ENCODE measurements around the gene MTCH2.

Gene MTCH2

DNA sequence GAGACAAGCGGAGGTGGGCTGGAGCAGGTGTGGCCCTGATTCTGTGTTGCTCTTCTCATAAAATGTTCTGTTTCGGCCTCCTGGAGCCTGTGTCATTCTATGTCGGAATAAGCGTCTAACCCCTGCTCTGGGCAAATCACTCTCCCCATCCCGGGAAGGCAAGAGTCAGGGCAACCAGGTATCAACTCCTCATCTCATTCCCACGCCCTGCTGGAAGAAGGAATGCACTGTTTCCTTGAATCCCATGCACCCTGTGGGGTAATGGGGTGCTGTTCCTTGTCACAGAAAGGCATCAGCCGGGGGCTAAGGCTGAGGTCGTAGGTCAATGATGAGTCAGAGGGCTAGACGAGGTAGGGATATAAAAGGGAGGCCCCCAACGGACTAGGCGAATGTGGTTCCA is 53.2 kb downstream of the MTCH2 start:
- no peak for DNase-seq

DNA sequence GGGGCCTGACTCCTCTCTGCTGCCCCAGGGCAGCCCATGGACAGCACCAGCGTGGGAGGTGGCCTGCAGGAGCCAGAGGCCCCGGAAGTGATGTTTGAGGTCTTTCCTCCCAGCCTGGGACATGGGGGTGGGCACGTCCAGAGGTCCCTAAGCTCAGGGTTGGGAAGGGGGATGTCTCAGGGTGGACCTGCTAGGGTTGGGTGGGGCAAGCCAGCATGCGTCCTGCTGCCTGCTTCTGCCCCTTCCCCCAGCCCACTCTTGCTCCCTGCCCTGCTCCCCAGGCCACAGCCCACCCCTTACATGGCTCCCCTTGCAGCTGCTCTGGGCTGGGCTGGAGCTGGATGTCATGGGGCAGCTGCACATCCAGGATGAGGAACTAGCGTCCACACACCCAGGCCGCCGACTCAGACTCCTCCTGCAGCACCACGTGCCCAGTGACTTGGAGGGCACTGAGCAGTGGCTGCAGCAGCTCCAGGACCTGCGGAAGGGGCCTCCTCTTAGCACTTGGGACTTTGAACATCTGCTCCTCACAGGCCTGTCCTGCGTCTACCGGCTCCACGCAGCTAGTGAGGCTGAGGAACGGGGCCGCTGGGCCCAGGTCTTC is 54.5 kb downstream of the MTCH2 start:
- peak in 1 of 2 donors; percentile 55 for DNase-seq

DNA sequence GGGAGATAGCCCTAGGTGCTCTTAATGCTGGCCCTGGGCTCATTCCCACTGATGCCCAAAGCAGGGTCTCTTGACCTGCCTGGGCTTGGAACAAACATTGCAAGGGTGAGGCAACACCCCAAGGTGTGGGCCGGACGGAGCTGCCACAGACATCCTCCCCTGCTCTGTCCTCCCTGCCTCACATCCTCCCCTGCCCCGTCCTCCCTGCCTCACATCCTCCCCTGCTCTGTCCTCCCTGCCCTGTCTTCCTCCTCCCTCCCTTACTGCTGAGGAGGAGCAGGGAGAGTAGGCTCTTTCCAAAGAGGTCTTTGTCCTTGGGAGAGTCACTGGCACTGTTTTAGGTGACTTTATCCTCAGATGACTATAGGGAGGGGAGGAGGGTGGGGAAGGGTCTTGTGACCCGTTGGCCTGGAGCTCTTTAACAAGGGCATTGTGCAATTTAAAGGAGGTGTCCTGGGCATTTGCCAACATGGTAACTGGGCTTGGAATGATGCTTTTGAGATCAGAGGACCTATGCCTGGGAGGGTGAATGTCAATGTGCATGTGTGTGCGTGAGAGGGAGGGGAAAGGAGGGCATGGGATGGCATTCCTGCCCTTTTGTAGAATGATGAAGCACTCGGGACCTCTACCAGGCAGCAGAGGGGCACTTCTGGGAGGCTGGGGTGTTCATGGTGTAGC is 55.2 kb downstream of the MTCH2 start:
- DNase-seq = no peak

DNA sequence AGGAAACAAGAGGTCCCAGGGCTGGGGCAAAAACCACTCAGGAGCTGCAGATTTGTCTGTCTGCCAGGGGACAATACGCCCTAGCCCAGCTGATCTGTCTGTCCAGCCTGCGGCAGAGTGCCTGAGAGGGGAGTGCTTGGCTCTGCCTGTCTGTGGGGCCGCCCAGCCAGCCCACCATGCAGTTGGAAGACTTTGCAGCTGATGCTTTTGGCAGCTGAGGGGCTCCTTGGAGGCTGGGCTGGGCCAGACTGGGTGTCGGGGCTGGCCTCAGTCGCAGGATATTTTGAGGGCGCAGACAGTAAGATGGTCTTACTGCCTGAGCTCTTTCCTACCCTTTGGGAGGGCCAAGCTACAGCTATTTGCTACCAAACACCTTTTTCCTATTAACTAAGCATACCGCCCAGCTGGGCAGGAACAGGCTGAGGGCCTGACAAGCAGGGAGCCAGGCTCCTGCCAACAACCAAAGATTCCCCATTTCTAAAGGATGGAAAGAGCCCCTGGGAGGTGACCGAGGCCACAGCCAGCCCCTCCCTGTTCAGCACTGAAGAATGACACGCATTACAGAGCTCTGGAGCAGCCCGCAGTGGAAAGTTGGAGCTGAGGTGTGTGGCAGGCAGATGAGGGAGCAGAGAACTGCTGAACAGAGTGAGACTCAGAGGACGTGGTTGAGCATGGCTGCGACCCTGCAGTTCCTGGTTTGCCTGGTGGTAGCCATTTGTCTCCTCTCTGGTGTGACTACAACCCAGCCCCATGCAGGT is 56.1 kb downstream of the MTCH2 start, which contains the start of gene FAM180B:
Gene FAM180B, plus strand, starts transcription at position 581 of the 758 bp plus-strand sequence. Its CDS starts 91 bp downstream, at position 672.
- DNase-seq = no peak

DNA sequence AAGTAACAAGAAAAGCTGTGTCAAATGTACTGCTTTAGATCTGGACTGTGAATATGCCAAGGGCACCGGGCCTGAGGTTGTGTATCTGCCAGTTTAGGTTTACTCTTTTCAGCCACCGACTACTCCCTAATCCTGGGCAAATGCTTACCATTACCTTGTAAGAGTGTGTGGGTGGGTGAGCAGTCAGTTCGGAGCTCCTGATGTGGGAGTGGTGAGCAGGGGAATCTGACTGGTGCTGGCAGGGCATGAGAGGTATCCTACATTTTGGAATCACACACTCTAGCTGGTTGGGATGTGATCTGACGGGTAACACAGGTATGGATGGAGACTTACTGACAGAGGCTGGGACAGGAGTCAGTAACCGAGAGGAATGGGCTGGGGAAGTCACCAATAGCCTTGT is 58.5 kb downstream of the MTCH2 start:
- DNase-seq = no peak

DNA sequence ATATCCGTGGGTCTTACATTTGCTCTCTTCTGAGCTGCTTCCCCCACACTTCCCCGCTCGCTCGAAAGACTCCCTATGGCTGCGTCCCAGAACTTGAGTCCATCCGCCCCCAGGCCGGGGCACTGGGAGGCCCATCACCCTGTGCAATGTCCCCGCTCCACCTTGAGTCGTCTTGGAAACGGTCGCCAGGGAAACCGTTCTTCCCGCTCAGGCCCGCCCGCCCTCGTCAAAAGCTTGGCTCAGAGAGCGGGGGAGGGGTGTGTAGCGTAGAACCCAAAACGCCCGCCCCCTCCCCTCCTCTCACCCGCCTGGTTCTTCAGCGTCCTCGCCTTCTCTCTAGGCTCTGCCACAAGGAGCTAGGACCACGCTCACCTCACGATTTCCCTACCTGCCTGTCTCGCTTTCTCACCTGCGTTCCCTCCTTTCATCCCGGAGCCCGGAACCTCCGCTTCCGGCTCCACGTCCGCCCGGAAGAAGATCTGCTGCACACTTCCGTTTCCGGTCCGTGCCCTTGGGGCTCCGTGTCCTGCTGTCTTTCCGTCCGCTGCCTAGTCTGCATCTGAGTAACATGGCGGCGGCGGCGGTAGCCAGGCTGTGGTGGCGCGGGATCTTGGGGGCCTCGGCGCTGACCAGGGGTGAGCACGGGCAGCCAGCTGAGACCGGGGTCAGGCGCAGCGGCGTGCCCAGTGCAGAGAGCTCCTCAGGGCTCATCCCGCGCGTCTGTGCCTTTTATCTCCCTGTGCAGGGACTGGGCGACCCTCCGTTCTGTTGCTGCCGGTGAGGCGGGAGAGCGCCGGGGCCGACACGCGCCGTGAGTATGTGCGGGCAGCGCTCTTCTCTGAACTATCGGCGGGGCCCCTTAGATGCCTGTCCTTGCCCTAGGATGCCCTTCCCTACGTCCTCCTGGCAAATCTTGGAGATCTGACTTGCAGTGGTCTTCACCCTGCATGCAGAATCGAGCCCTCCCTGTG is 63.5 kb downstream of the MTCH2 start, which contains the start of the genes KBTBD4 and NDUFS3:
Gene KBTBD4, minus strand, starts transcription at position 447 of the 971 bp plus-strand sequence. Its CDS starts 19 bp downstream, at position 428.
Gene NDUFS3, plus strand, starts transcription at position 551 of the 971 bp plus-strand sequence. Its CDS starts 18 bp downstream, at position 569.
- peak; percentile 88 for DNase-seq

DNA sequence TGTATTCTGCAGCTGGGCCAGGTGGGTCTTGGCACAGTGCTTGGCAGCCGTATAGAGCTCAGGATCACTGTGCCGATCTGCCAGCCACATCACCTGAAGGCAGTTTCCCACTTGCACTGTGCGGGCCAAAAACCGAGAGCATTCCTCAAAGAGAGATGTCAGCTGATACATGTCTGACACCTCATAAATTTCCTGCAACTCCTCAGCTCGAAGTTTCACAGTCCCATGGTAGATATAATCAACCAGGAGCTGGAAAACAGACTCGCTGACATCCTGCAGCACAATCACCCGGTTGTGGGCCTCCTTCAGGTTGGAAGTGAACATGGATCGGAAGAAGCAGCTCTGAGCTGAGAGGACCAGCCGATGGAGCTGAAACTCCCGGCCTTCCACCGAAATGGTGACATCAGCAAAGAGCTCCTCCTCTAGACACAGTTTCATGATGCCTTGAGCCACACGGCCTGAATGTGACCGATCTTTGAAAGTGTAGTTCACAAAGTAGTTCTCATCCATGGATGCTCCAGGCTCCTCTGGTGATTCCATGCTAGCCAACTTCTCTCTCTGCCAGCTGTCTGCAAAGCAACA is 64.8 kb downstream of the MTCH2 start:
- no peak for DNase-seq

DNA sequence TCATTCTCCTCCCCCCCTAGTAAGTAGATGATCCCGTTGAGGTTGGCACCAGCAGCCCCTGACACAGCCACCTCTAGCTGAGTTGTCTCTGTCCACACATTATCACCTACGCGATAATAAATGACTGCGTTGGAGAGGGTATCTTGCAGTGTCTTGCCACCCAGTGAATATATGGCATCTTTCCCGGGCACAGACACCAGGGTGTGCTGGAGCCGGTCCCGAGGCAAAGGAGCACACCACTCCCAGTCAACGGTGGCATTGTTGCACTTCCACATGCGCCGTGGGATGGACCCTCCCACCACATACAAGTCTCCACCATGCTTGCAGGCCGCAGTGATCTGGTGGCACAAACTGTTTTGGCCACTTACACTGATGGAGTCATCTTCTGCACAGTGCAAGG is 69.0 kb downstream of the MTCH2 start:
- peak in 1 of 2 donors; percentile 48 for DNase-seq

DNA sequence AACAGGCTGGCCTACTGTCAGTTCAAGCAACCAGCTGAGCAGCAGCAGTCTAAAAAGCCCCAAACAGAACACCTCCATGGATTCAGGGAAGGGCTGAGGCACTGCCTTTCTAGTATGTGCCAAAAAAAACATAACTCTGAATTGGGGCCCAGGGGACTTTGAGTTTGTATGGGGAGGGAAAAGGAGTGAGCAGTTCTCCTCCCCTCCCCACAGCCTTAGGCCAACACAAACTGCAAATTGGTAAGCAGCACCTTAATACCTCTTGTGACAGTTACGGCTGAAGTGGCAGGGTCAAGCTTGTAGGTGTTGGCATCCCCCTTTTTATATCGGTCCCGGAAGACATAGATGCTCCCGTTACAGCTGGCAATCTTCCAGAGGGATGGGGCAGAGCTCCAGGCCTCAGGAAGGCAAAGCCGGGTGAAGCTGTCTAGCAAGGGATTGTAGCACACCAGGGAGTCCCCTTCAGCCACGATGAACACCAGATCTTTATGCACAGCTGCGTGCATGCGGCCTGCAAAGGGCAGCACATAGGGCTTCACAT is 69.6 kb downstream of the MTCH2 start:
- DNase-seq = no peak

DNA sequence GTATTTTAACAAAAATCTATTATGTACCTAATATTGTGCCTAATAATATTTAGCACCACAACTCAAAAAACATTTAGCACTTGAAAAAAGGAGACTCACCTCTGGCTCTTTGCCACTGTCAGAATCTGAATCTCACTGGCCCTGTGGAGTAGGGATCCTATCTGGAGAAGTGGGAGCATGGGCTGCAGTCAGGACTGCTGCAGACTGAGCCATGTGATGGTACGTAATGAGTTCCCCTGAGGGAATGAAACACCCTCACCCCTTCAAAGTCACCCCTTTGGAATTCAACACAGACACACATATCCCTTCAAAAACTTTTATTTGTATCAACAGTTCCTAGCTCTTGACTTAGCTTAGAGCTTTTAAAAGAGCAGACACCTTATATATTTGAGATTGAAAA is 70.5 kb downstream of the MTCH2 start:
- DNase-seq = no peak

DNA sequence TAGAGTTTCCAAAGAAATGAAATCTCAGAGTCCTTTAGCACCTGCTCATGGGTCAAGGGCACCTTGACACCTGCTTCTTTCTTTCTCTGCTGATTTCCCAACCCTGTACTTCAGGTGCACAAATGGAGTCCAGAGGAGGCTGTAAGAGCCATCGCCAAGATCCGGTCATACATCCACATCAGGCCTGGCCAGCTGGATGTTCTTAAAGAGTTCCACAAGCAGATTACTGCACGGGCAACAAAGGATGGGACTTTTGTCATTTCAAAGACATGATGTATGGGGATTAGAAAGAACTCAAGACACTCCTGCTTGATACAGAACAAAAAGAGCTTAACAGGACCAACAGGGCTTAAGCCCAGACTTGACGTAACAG is 71.0 kb downstream of the MTCH2 start:
- DNase-seq = no peak

DNA sequence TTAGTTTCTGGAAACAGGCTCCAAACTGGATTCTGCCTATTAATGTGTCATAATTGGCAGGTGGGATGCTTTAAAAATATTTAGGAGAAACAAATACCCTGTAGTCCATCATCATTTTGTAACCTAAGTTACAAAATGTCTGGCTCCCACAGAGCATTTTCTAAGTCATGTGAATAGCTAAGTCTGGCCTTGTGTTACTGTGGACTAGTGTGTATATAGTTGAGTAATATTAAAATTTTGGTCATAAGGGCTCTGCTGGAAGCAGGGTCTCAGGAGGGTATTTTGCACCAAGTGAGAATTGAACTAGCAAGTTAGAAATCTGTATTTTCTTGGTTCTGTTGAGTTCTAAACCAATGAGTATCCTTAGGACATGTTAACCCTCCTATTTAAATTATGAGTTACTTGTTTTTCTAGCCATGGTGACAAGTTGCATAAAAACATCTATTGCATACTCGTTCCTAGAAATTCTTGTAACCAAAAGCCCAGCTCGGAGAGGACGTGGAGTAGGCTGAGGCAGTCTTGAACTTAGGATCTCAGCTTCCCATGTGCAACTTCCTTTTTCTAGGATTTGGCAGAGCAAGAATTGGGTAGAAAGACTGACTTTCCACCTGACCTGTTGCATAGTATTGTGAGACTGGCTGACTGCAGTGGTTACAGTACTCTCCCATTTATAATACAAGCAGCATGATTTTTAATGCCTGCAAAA is 71.6 kb downstream of the MTCH2 start:
- DNase-seq = no peak

DNA sequence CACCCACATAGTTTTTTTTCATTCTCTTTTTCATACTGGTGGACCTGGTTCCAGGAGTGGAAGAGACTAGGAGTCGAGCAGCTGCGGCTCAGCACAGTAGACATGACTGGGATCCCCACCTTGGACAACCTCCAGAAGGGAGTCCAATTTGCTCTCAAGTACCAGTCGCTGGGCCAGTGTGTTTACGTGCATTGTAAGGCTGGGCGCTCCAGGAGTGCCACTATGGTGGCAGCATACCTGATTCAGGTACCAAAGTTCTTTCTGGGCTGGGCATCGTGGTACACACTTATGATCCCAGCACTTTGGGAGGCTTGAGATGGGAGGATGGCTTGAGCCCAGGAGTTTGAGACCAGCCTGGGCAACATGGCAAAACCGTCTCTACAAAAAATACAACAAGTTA is 72.7 kb downstream of the MTCH2 start:
- no peak for DNase-seq

Measured in hippocampal formation (tissue), 2 donors.